SJCRH30 (cell line): Measurements from ENCODE around the gene UBTD2. TPM values are rescaled to one million over a fixed set of nuclear protein-coding genes. Genes with fewer than 3 reads are reported as not detected.
A peak's percentile ranks its signal among the peaks of the same experiment; 100 is the strongest.
"Not testable (repeated sequence)": the region's sequence is repeated elsewhere in the genome, so short reads cannot be mapped to it uniquely, and the experiment has no call there.

ENCODE experiments used
- DNase-seq, 2 experiments: peaks; one replicate each; pipeline ENCODE4 v3.0.0-alpha.2; 2015 to 2020
- H3K27ac ChIP-seq: fragments of 250-450 bp; sonication (Bioruptor Pico); 2 replicates; pipeline ENCODE4 v1.5.1; 2020; ENCODE audit warnings: mild to moderate bottlenecking, moderate library complexity
- H3K27me3 ChIP-seq: fragments of 250-450 bp; sonication (Bioruptor Pico); 2 replicates; pipeline ENCODE4 v1.5.1; 2020; ENCODE audit warnings: mild to moderate bottlenecking, moderate library complexity
- H3K36me3 ChIP-seq: fragments of 250-450 bp; sonication (Bioruptor Pico); 2 replicates; pipeline ENCODE4 v1.5.1; 2020; ENCODE audit warnings: mild to moderate bottlenecking, moderate library complexity
- H3K4me1 ChIP-seq: fragments of 250-450 bp; sonication (Bioruptor Pico); 2 replicates; pipeline ENCODE4 v1.5.1; 2020; ENCODE audit warnings: mild to moderate bottlenecking, moderate library complexity
- H3K4me3 ChIP-seq: fragments of 250-450 bp; sonication (Bioruptor Pico); 2 replicates; pipeline ENCODE4 v1.5.1; 2020; ENCODE audit warnings: mild to moderate bottlenecking, moderate library complexity
- H3K9me3 ChIP-seq: fragments of 250-450 bp; sonication (Bioruptor Pico); replicated peaks from 2 replicates; pipeline ENCODE4 v1.5.1; 2020; ENCODE audit warnings: mild to moderate bottlenecking, moderate library complexity
- total RNA-seq: library from RNA; depleted of rRNA; stranded (reverse); fragments of >200 nt; shearing (Covaris generic); gene quantifications from 2 replicates; pipeline ENCODE4 v1.2.3, GENCODE V29; 2014

Gene UBTD2
- total RNA-seq, 1 experiment from 2014 or later: 62.7 TPM

GRCh38 chr5:172207511-172207910 is 76.1 kb downstream of the UBTD2 start:
- Histone ChIP-seq H3K9me3 (no peaks in the 10 kb centered on the region), H3K36me3 (peaks cover 21% of the 10 kb centered on the region), H3K27ac (no peak overlapping the region), H3K4me1 (peaks cover 8% of the 10 kb centered on the region), H3K4me3 (no peak overlapping the region), H3K27me3 (no peaks in the 10 kb centered on the region)
- no peak for DNase-seq

GRCh38 chr5:172205984-172206383 is 77.6 kb downstream of the UBTD2 start:
- H3K4me1 ChIP-seq, H3K4me3 ChIP-seq, H3K27me3 ChIP-seq, H3K27ac ChIP-seq, H3K9me3 ChIP-seq, DNase-seq: not testable (repeated sequence)
- peaks cover 14% of the 10 kb centered on the region for H3K36me3 ChIP-seq

GRCh38 chr5:172200476-172200875 is 83.1 kb downstream of the UBTD2 start:
- Histone ChIP-seq H3K9me3 (no peaks in the 10 kb centered on the region), H3K4me3 (no peak overlapping the region), H3K4me1 (peaks cover 7% of the 10 kb centered on the region), H3K27me3 (no peaks in the 10 kb centered on the region), H3K27ac (no peak overlapping the region), H3K36me3 (no peaks in the 10 kb centered on the region)
- no peak for DNase-seq

- H3K27me3 ChIP-seq: no peaks in the 10 kb centered on the region
- no peak overlapping the region for H3K4me3 ChIP-seq
- no peak overlapping the region for H3K27ac ChIP-seq
- DNase-seq: no peak
- no peaks in the 10 kb centered on the region for H3K36me3 ChIP-seq
- no peaks in the 10 kb centered on the region for H3K4me1 ChIP-seq
- H3K9me3 ChIP-seq: no peaks in the 10 kb centered on the region
Measured at GRCh38 chr5:172199446-172199845, 84.1 kb downstream of the UBTD2 start.

- not testable (repeated sequence) for H3K27me3 ChIP-seq, H3K4me3 ChIP-seq, H3K9me3 ChIP-seq, H3K36me3 ChIP-seq, DNase-seq, H3K27ac ChIP-seq, H3K4me1 ChIP-seq
Measured at GRCh38 chr5:172197775-172198174, 85.8 kb downstream of the UBTD2 start.

- Histone ChIP-seq H3K27me3 (no peaks in the 10 kb centered on the region), H3K4me1 (no peaks in the 10 kb centered on the region), H3K4me3 (no peak overlapping the region), H3K9me3 (no peaks in the 10 kb centered on the region), H3K27ac (no peak overlapping the region), H3K36me3 (no peaks in the 10 kb centered on the region)
- no peak for DNase-seq
Measured at GRCh38 chr5:172194985-172195774, 88.4 kb downstream of the UBTD2 start.

- Histone ChIP-seq H3K4me3 (no peak within 1 kb of the TSS), H3K27ac (no peak within 1 kb of the TSS), H3K9me3 (no peaks in the 10 kb centered on the region), H3K4me1 (no peaks in the 10 kb centered on the region), H3K27me3 (no peaks in the 10 kb centered on the region), H3K36me3 (no peaks in the 10 kb centered on the region)
- no peak for DNase-seq
Measured at GRCh38 chr5:172193872-172194271, 89.7 kb downstream of the UBTD2 start, which contains the start of gene EFCAB9. Gene EFCAB9, plus strand, starts transcription at chr5:172194172. Its CDS starts 1 bp downstream, at chr5:172194173.

- DNase-seq: no peak
- Histone ChIP-seq H3K4me3 (peak overlapping the region; percentile 80), H3K27me3 (no peaks in the 10 kb centered on the region), H3K4me1 (peaks cover 3% of the 10 kb centered on the region), H3K27ac (peak overlapping the region; percentile 45), H3K9me3 (no peaks in the 10 kb centered on the region), H3K36me3 (no peaks in the 10 kb centered on the region)
Measured at GRCh38 chr5:172189693-172190296, 93.8 kb downstream of the UBTD2 start.

GRCh38 chr5:172188893-172189692 is 94.5 kb downstream of the UBTD2 start:
- Histone ChIP-seq H3K27me3 (no peaks in the 10 kb centered on the region), H3K27ac (peak overlapping the region; percentile 45), H3K9me3 (no peaks in the 10 kb centered on the region), H3K4me3 (peak overlapping the region; percentile 80), H3K36me3 (no peaks in the 10 kb centered on the region), H3K4me1 (peaks cover 3% of the 10 kb centered on the region)
- DNase-seq: peak; percentile 75 to 84

- H3K27me3 ChIP-seq: no peaks in the 10 kb centered on the region
- peaks cover 3% of the 10 kb centered on the region for H3K4me1 ChIP-seq
- H3K36me3 ChIP-seq: no peaks in the 10 kb centered on the region
- H3K4me3 ChIP-seq: peak within 1 kb of the TSS; percentile 80
- no peaks in the 10 kb centered on the region for H3K9me3 ChIP-seq
- peak; percentile 95 for DNase-seq
- peak within 1 kb of the TSS; percentile 42 for H3K27ac ChIP-seq
Measured at GRCh38 chr5:172188033-172188892, 95.3 kb downstream of the UBTD2 start, which contains the start of gene STK10. Gene STK10, minus strand, starts transcription at chr5:172188224. Its CDS starts 182 bp downstream, at chr5:172188042.

- peak overlapping the region; percentile 80 for H3K4me3 ChIP-seq
- DNase-seq: peak; percentile 60 to 67
Measured at GRCh38 chr5:172187118-172188032, 96.2 kb downstream of the UBTD2 start.

GRCh38 chr5:172186114-172186695 is 97.4 kb downstream of the UBTD2 start:
- peak overlapping the region; percentile 80; the same call in 1 of the 2 replicates for H3K4me3 ChIP-seq
- no peaks in the 10 kb centered on the region for H3K9me3 ChIP-seq
- no peaks in the 10 kb centered on the region for H3K27me3 ChIP-seq
- H3K27ac ChIP-seq: no peak overlapping the region
- H3K36me3 ChIP-seq: no peaks in the 10 kb centered on the region
- no peak for DNase-seq
- H3K4me1 ChIP-seq: peaks cover 3% of the 10 kb centered on the region

More at GRCh38 chr5:172187118-172188032, 96.2 kb downstream of the UBTD2 start:
- no peaks in the 10 kb centered on the region for H3K36me3 ChIP-seq
- no peaks in the 10 kb centered on the region for H3K27me3 ChIP-seq
- peak overlapping the region; percentile 42 for H3K27ac ChIP-seq
- no peaks in the 10 kb centered on the region for H3K9me3 ChIP-seq
- peaks cover 3% of the 10 kb centered on the region for H3K4me1 ChIP-seq

- Histone ChIP-seq H3K27me3 (no peaks in the 10 kb centered on the region), H3K4me3 (no peak overlapping the region), H3K36me3 (no peaks in the 10 kb centered on the region), H3K4me1 (peaks cover 5% of the 10 kb centered on the region), H3K9me3 (no peaks in the 10 kb centered on the region), H3K27ac (no peak overlapping the region)
- no peak for DNase-seq
Measured at GRCh38 chr5:172185096-172185461, 98.5 kb downstream of the UBTD2 start.
